Astrocyte (in vitro differentiated cells and primary cell): ENCODE results near the gene RIPOR2.

Experiments
- CTCF ChIP-seq: IDR thresholded peaks from 2 replicates; pipeline ENCODE4 v1.5.1; 2011; ENCODE audit warnings: low read depth, mild to moderate bottlenecking, inconsistent platforms, low read length, moderate library complexity; ENCODE audit not compliant: insufficient read depth
- EZH2 ChIP-seq: IDR thresholded peaks from 2 replicates; pipeline ENCODE4 v1.6.1; 2012; ENCODE audit warnings: mild to moderate bottlenecking, low read length, inconsistent platforms; ENCODE audit not compliant: insufficient read depth

- TF ChIP-seq CTCF (no peak), EZH2 (no peak)
Measured at GRCh38 chr6:24961852-24962251, 26.1 kb upstream of the RIPOR2 start.
